Esophagus squamous epithelium (tissue), 5 donors: Measurements from ENCODE around the gene GALNT14. TPM values are rescaled to one million over a fixed set of nuclear protein-coding genes. Genes with fewer than 3 reads are reported as not detected.

Experiments
- DNase-seq: peaks from one replicate; lab custom pipeline; 2025; lab: John Stamatoyannopoulos, UW
- H3K27ac ChIP-seq, 4 donors: fragments of 200-600 bp; sonication (generic); one replicate each; pipeline ENCODE4 v1.5.1; 2016 to 2019; ENCODE audit warnings: mild to moderate bottlenecking in 1 of 4
- H3K27me3 ChIP-seq, 4 donors: fragments of 200-600 bp; sonication (generic); 1 replicate in 3 of 4; 2 replicates in 1 of 4; pipeline versions ENCODE4 v1.5.1 to v1.6.0; 2017 to 2021; ENCODE audit warnings: antibody characterized with exemption in 1 of 4
- H3K36me3 ChIP-seq, 3 donors: fragments of 200-600 bp; sonication (generic); one replicate each; pipeline ENCODE4 v1.5.1; 2016 to 2019
- H3K4me1 ChIP-seq, 3 donors: fragments of 200-600 bp; sonication (generic); one replicate each; pipeline ENCODE4 v1.5.1; 2017 to 2019
- H3K4me3 ChIP-seq, 4 donors: fragments of 200-600 bp; sonication (generic); 1 replicate in 3 of 4; 2 replicates in 1 of 4; pipeline ENCODE4 v1.5.1; 2016 to 2019; ENCODE audit warnings: mild to moderate bottlenecking in 2 of 4, moderate library complexity in 1 of 4
- H3K9me3 ChIP-seq, 3 donors: fragments of 200-600 bp; sonication (generic); one replicate each; pipeline ENCODE4 v1.5.1; 2016 to 2019
- POLR2A ChIP-seq, 4 donors: fragments of 450-650 bp; IDR thresholded peaks; one replicate each; pipeline ENCODE4 v1.6.1; 2017; ENCODE audit warnings: antibody characterized with exemption in 4 of 4, mild to moderate bottlenecking in 4 of 4, moderate library complexity in 3 of 4
- WGBS, 2 donors: methylation state at CpG; one replicate each; pipeline ENCODE4 v1.1.5; 2018; 5-methylcytosine and 5-hydroxymethylcytosine counted together
- intact Hi-C: fragments of 100-400 bp; cut with DNase I; formaldehyde crosslinking; loops from one replicate; pipeline ENCODE4 v1.15.0; 2022
- total RNA-seq, 4 donors: library from RNA; depleted of rRNA; stranded (reverse); fragments of >200 nt; gene quantifications; one replicate each; pipeline ENCODE4 v1.1.0, GENCODE V29; 2016
- TF ChIP-seq, protein P1 (sequence below), 6 experiments: fragments of 450-650 bp in 4 of 6; fragments of 200-600 bp in 2 of 6; sonication (generic) in 2 of 6; IDR thresholded peaks; one replicate each; pipeline ENCODE4 v1.5.1; 2016 to 2019; ENCODE audit warnings: antibody characterized with exemption in 6 of 6, mild to moderate bottlenecking in 4 of 6, moderate library complexity in 4 of 6
- donor health status: DM: yes; HTN: yes; CAD: no.

The GALNT14 gene
- total RNA-seq, 4 donors from 2014 or later: 18.6 to 29.0 (median 21.3) TPM

DNA sequence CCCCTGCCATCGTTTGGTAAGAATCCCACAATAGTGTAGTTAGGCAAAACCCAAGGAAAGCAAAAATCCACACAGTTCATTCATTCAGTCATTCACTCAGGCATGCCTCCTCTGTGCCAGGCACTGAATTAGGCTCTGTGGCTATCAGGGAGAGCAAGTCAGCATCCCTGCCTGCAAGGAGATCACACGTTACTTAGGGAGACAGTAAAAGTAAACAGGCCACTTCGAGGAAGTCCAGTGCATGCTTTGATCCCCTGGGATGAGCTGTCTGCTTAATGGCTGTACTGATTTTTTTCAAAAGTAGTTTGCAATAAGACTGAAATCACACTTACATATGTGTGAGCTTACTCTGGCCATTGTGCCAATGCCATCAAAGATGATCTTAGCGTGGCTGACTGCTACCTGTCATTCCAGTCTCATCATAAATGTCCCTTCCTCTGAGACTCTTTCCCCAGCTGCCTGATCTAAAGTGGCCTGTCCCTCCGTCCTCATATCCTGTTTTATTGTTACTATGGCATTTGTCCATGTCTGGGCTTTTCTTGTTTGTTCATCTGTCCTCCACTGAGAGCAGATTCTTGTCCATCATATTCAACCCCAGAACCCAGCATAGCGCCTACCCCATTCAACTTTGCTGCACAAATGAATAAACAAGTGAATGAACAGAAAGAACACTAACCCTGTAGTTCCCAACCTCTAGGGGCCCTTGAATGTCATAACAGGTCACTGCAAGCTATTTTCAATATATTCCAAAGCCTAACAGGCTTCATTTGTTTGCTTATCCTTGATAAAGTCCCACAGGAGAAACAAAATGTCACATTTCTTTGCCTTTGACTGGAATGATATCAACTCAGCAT lies 84.1 kb downstream of the GALNT14 start:
- intact Hi-C loops: no loop called here
- Histone ChIP-seq H3K27ac (no peak overlapping the region), H3K4me1 (no peaks in the 10 kb centered on the region), H3K27me3 (no peaks in the 10 kb centered on the region), H3K36me3 (no peaks in the 10 kb centered on the region), H3K9me3 (no peaks in the 10 kb centered on the region), H3K4me3 (no peak overlapping the region)
- no peak for DNase-seq
- TF ChIP-seq, protein P1, sequence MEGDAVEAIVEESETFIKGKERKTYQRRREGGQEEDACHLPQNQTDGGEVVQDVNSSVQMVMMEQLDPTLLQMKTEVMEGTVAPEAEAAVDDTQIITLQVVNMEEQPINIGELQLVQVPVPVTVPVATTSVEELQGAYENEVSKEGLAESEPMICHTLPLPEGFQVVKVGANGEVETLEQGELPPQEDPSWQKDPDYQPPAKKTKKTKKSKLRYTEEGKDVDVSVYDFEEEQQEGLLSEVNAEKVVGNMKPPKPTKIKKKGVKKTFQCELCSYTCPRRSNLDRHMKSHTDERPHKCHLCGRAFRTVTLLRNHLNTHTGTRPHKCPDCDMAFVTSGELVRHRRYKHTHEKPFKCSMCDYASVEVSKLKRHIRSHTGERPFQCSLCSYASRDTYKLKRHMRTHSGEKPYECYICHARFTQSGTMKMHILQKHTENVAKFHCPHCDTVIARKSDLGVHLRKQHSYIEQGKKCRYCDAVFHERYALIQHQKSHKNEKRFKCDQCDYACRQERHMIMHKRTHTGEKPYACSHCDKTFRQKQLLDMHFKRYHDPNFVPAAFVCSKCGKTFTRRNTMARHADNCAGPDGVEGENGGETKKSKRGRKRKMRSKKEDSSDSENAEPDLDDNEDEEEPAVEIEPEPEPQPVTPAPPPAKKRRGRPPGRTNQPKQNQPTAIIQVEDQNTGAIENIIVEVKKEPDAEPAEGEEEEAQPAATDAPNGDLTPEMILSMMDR (IDR thresholded peaks at IDR 0.05): no peak
- WGBS, 2 donors: 71 to 75% methylated on average over 5 to 6 of the region's 6 CpGs

DNA sequence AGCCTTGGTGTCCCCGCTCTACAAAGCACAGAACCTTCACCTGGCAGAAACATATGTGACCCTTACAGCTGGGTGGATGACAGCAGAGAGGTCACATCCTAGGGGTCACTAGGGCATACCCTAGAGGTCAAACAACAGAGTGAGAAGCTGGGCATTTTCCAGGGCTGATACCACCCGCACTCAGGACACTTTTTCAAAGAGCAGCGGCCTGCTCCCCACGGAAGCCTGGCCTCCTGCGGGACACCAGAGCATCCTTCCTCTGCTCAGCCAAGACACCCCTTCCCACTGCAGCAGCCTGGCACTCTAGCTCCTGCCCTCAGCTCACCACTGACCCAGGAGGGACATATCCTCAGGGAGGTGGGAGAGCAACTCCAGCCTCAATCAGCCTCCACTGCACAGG lies 86.0 kb downstream of the GALNT14 start:
- no peak overlapping the region for H3K27ac ChIP-seq
- H3K36me3 ChIP-seq: no peaks in the 10 kb centered on the region
- WGBS, 2 donors: 93% methylated on average over 3 of the region's 5 CpGs; no CpG with 5 or more reads in 1 of the 2 donors
- H3K4me3 ChIP-seq: no peak overlapping the region
- no peaks in the 10 kb centered on the region for H3K27me3 ChIP-seq
- no peak for DNase-seq
- no peaks in the 10 kb centered on the region for H3K9me3 ChIP-seq
- intact Hi-C loops: no loop called here
- H3K4me1 ChIP-seq: no peaks in the 10 kb centered on the region
- no peak for TF ChIP-seq POLR2A (IDR thresholded peaks at IDR 0.05)

DNA sequence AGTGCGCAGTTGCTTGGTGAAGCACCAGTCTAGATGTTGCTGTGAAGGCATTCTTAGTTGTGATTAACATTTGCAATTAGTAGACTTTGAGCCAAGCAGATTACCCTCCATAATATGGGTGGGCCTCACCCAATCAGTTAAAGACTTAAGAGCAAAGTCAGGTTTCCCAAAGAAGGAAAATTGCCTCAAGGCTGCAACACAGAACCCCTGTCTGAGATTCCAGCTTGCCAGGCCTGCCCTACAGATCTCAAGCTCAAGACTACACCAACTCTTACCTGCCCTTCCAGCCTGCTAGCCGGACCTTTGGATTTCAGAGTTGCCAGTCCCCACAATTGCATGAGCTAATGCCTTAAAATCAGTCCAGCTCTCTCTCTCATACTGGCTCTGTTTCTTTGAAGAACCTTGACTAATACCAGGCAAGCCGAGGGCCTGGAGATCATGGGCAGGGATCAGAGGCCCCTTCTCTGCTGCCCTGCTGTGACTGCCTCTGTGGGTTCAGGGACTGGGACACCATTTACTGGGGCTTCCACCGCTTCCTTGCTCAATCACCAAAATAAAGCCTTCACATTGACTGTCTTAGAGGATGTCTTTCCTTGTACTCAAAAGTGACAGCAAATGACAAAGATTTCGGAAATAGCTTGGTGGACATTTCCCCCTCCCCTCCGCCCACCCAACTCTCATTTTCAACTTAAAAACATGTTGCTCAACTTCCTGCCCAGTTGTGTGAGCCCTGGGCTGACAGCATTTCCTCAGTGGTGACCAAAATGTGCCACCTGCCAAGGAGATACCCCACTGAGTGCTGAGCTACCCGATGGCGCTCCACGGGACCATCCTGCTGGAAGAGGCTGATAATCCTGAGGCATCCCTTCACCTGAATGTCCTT lies 86.7 kb downstream of the GALNT14 start:
- no peak for DNase-seq
- Histone ChIP-seq H3K4me3 (no peak overlapping the region), H3K27ac (no peak overlapping the region), H3K9me3 (no peaks in the 10 kb centered on the region), H3K36me3 (no peaks in the 10 kb centered on the region), H3K27me3 (no peaks in the 10 kb centered on the region), H3K4me1 (no peaks in the 10 kb centered on the region)
- 75 to 84% methylated on average over 8 to 9 of the region's 9 CpGs for WGBS, 2 donors
- intact Hi-C loops: no loop called here
- no peak for TF ChIP-seq POLR2A (IDR thresholded peaks at IDR 0.05)
- TF ChIP-seq, protein P1 (IDR thresholded peaks at IDR 0.05): no peak

DNA sequence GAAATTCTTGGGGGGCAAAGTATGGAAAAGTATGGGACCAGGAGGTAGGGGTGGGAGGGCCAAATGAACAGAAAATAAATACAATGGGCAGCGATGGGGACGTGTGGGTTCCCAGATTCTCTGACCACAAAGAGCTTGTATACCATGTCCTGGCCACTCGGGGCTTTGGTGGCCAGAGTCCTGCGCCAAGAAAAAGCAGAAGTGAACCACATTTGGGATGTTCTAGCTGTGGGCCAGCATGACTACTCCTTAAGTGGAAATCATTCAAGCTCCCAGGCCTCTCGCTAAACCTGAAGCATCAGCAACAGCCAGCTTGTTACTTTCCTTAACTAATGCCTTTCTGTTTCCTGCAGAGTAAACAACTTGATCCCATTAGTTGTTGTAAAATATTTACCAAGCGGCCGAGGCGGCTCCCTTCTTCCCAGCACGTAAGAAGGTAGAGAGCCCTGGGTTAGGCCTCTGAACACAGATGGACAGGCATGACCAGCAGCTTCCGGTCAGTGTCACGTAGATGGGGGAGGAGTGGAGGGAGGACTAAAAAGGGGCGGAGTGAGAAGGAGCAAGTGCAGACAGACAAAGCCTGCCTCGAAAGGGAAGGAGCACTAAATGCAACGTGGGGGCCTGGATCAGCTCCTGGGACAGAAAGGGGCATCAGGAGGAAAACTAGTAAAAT lies 88.2 kb downstream of the GALNT14 start:
- no peaks in the 10 kb centered on the region for H3K36me3 ChIP-seq
- intact Hi-C loops: no loop called here

DNA sequence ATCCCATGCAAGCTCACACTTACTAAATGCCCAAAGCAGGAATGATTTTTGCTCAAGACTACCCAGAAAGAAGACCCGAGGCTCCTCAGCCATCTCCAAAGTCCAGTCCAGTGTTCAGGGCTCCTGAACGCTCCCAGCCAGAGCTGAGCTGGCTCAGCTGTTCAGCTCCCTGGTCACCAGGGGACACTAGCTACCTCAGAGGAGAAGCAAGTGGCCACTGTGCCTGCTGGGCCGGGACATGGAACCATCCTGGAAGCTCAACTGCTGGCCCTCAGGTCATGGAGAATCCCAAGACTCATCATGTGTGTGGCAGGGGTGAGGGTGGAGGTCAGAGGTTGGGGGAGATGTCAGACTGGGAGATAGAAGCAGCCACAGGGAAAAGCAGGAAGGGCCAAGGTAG lies 89.0 kb downstream of the GALNT14 start:
- 60% methylated on average over 1 of the region's 3 CpGs; no CpG with 5 or more reads in 1 of the 2 donors for WGBS, 2 donors
- TF ChIP-seq, protein P1 (IDR thresholded peaks at IDR 0.05): no peak
- no peak for TF ChIP-seq POLR2A (IDR thresholded peaks at IDR 0.05)
- H3K27me3 ChIP-seq: no peaks in the 10 kb centered on the region

More for the DNA sequence above, 88.2 kb downstream of the GALNT14 start:
- WGBS, 2 donors: 63 to 74% methylated on average over 11 to 12 of the region's 14 CpGs
- H3K27ac ChIP-seq: no peak overlapping the region
- DNase-seq: no peak
- TF ChIP-seq, protein P1 (IDR thresholded peaks at IDR 0.05): no peak
- TF ChIP-seq POLR2A (IDR thresholded peaks at IDR 0.05): no peak
- no peaks in the 10 kb centered on the region for H3K27me3 ChIP-seq
- no peak overlapping the region for H3K4me3 ChIP-seq
- no peaks in the 10 kb centered on the region for H3K9me3 ChIP-seq
- no peaks in the 10 kb centered on the region for H3K4me1 ChIP-seq

More for the DNA sequence above, 89.0 kb downstream of the GALNT14 start:
- H3K27ac ChIP-seq: no peak overlapping the region
- H3K36me3 ChIP-seq: no peaks in the 10 kb centered on the region
- DNase-seq: no peak
- intact Hi-C loops: no loop called here
- H3K9me3 ChIP-seq: no peaks in the 10 kb centered on the region
- H3K4me1 ChIP-seq: no peaks in the 10 kb centered on the region
- H3K4me3 ChIP-seq: no peak overlapping the region
